Right cardiac atrium (tissue), 5 donors: ENCODE results near the gene RASA3. TPM values are rescaled to one million over a fixed set of nuclear protein-coding genes. Genes with fewer than 3 reads are reported as not detected.
"Not testable (repeated sequence)": the region's sequence is repeated elsewhere in the genome, so short reads cannot be mapped to it uniquely, and the experiment has no call there.

Experiments used
- ATAC-seq, 2 donors: fragments of 200-7000 bp; cut with Tn5 transposase; one replicate each; pipeline versions ENCODE4 v1.8.0 to v1.9.1; 2020; ENCODE audit warnings: moderate library complexity in 2 of 2, mild to moderate bottlenecking in 1 of 2
- DNase-seq, 3 donors: peaks; one replicate each; pipeline ENCODE4 v3.0.0-alpha.2; 2020
- H3K27ac ChIP-seq: one replicate; pipeline ENCODE4 v1.5.1; 2013; ENCODE audit warnings: mild to moderate bottlenecking, low read length, control low read depth, moderate library complexity
- H3K27me3 ChIP-seq: one replicate; pipeline ENCODE4 v1.6.1; 2013; ENCODE audit not compliant: control insufficient read depth, insufficient read depth
- H3K4me1 ChIP-seq: one replicate; pipeline ENCODE4 v1.6.1; 2013; ENCODE audit warnings: low read length; ENCODE audit not compliant: control insufficient read depth, insufficient read depth
- H3K4me3 ChIP-seq: one replicate; pipeline ENCODE4 v1.5.1; 2013; ENCODE audit warnings: low read length, control low read depth
- H3K9me3 ChIP-seq: one replicate; pipeline ENCODE4 v1.6.1; 2013; ENCODE audit warnings: low read length; ENCODE audit not compliant: control insufficient read depth
- WGBS: extraction: QIAGEN DNeasy Blood & Tissue Kit; methylation state at CpG from one replicate; pipeline ENCODE4 v1.1.7; 2013; 5-methylcytosine and 5-hydroxymethylcytosine counted together
- intact Hi-C, 4 donors: fragments of 100-400 bp; cut with DNase I; formaldehyde crosslinking; loops; one replicate each; pipeline versions ENCODE4 v1.11.0 to v1.14.0; 2022 to 2023
- polyA plus RNA-seq: library from polyadenylated mRNA; stranded (reverse); fragments of 200-250 nt; gene quantifications from one replicate; pipeline ENCODE4 v1.2.3, GENCODE V29; 2013
- total RNA-seq, 4 donors: library from RNA; stranded (reverse); fragmentation: NEBNext Ultra II Directional; extraction: Animal tissue kit (Norgen Biotek cat#: 25700); gene quantifications; one replicate each; pipeline ENCODE4 v1.2.1, GENCODE V29; 2021
- donor health status: healthy with polysubstance abuse.
- donor health status: DM: no; HTN: yes; CAD: no.
- donor health status: DM: no; HTN: no; CAD: no.
- donor health status: DM: no; HTN: yes; CAD: no; lungs with severe emphysema.
- donor health status: DM: yes; HTN: yes; CAD: no.

Gene RASA3
- total and polyA plus RNA-seq, 5 donors = 7.4 to 15.5 (median 10.8) TPM

DNA sequence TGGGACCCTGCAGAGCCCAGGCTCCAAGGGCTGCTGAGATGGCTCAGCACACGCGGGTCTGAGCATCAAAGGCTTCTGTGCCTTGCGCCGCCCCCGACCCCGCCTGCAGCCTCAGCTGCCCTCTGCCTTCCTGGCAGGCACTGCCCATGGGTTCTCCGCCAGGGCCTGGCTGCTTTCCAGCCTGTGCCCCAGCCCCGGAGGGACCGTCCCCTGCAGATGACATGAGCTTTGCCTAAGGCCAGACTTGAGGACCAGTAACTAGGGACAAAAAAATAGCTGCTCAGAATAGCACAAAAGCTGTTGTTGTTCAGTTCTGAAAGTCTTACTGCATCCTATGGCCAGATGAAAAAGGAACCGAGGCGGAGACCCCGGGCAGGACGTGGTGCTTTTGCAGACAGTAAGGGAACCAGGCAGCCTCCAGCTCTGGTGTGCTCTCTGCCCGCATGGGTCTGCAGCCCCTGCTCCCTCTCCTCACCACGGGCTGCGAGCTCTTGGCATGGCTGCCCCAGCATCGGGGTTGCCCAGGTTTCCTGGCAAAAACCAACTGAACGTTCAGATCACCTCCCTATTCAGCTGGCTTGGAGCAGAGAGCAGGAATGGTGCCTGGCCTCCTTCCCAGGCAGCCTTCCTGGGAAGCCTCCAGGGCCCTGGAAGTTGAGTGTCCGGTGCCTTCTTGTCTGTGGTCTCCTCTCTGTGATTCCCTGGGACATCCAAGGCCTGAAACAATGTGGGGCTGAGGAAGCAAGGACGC lies 34.1 kb upstream of the RASA3 start:
- ATAC-seq = peak; percentile 76 to 78
- intact Hi-C loops = no loop called here
- DNase-seq = peak; percentile 49 to 85 (median 78)
- 32% methylated on average over 20 of the region's 20 CpGs for WGBS
- no peaks in the 10 kb centered on the region for H3K27me3 ChIP-seq
- no peak overlapping the region for H3K4me3 ChIP-seq
- H3K4me1 ChIP-seq = peaks cover 9% of the 10 kb centered on the region
- no peaks in the 10 kb centered on the region for H3K9me3 ChIP-seq
- peak overlapping the region; percentile 0 for H3K27ac ChIP-seq

DNA sequence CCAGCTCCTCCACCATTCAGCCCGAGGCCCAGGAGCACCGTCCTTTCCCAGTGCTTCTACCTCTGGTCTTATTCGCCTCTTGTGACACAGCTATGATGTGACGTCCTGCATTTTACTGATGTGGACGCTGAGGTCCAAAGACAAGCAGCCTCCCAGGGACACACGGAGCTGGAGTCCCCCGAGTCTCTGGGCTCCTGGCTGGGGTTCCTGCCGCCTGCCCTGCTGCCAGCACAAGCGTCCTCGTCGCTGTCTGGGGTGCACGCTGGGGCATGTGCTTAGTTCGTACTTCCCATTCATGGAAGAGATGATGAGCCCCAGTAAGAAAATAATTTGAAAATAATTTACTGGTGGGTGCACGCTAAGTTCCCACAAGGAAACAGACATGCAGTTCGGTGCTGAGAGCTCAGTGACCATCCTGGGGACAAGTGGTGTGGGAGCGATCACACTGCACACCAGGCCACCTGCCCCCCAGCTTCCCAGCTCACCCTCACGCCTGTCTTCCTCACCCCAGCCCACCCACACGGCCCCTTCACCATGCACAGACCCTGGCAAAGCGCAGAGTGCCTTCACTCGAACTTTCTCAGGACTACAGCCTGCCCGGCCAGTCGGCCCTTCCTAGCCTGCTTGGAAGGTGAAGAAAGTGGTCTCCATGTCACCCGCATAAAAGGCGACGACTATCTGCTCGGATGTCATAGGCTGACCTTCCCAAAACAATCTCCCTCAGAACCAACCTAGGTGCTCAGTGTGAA lies 32.4 kb upstream of the RASA3 start:
- no peak overlapping the region for H3K4me3 ChIP-seq
- H3K27ac ChIP-seq = no peak overlapping the region
- H3K9me3 ChIP-seq = no peaks in the 10 kb centered on the region
- intact Hi-C loops = no loop called here
- peak in 1 of 3 donors; percentile 40 for DNase-seq
- 92% methylated on average over 26 of the region's 26 CpGs for WGBS
- no peak for ATAC-seq
- H3K27me3 ChIP-seq = no peaks in the 10 kb centered on the region
- peaks cover 9% of the 10 kb centered on the region for H3K4me1 ChIP-seq

DNA sequence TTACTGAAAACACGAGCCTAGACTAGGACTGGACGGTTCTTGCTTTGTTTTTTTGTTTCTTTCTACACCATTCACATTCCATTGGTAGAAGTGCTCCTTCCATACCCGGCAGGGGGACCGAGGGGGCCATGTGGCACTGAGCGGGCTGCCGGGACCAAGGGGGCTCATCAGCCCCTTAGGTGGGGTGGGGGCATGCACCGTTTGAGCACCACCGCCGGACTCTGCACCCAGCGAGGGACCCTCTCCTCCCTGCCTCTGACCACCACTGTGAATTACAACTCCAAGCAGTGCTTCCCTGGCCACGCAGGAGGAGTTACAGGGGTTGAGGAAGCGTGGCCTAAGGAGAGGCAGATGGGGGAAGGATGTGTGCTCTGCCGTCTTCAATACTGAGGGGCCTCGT lies 31.6 kb upstream of the RASA3 start:
- WGBS = 92% methylated on average over 14 of the region's 14 CpGs
- peaks cover 9% of the 10 kb centered on the region for H3K4me1 ChIP-seq
- no peak for ATAC-seq
- no peak overlapping the region for H3K27ac ChIP-seq
- no peaks in the 10 kb centered on the region for H3K9me3 ChIP-seq
- intact Hi-C loops = no loop called here
- peak in 1 of 3 donors; percentile 21 for DNase-seq
- no peaks in the 10 kb centered on the region for H3K27me3 ChIP-seq
- H3K4me3 ChIP-seq = no peak overlapping the region

DNA sequence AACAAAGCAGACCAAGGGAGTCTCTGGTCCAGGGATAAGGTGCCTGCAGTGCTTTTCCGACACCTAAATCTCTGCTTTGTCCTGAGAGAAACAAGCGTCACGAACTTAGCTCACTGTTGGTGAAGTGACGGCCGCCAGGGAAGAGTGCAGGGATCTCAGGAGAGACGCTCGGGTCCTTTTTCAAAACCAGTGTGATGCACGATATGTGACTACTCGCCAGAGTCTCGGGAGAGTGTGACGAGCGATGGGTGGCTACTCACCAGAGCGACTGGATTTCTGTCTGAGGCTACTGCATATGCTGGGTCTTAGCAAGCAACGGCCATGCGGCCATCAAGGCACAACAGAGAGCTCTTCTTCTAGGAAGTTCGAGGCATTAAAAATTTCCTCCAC lies 30.1 kb upstream of the RASA3 start:
- Histone ChIP-seq H3K4me3 (no peak overlapping the region), H3K27me3 (no peaks in the 10 kb centered on the region), H3K9me3 (no peaks in the 10 kb centered on the region), H3K27ac (no peak overlapping the region), H3K4me1 (peaks cover 9% of the 10 kb centered on the region)
- DNase-seq (no peak), ATAC-seq (no peak)
- WGBS = 88% methylated on average over 16 of the region's 16 CpGs
- intact Hi-C loops = no loop called here

DNA sequence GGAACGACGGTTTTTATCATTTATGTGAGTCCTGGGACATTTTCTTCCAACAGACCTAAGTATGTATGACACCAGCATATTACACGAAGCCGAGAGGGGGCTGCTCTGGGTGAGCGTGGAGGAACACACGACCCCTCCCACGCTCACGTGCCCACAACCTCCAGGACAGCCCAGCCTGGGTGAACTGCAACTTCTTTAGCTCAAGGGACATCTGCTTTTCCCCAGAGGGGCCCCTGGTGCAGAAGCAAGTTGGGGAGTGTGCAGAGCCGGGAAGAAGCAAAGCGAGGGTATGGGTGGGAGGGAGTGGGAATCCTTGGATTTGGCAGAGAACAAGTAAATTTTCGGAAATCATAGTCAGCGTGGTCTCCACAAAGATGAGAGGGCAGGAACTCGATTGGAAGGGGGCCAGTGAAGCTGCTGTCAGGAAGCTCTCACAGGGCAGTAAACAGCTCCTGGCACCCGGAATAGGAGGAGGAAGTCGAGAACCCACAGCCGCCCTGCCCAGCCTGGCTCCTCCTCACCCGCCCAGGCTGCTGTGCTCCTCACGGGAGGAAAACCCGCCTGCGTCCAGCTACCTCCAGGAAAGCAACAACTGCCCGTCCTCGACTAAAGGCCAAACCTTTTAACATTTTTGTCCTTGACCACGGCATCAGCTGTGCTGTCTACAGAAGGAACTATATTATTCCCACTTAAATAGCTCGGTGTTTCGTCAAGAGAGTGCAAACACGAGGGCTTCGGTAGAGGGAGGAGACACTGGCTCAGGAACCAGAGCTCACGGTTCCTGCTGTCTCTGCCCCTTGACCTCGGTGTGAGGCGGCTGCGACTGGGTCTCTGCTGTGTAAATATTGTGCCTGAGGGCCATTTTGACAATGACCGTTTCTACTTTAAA lies 29.5 kb upstream of the RASA3 start:
- ATAC-seq (peak; percentile 74 to 76), DNase-seq (peak; percentile 56 to 84 (median 73))
- Histone ChIP-seq H3K4me1 (peaks cover 7% of the 10 kb centered on the region), H3K4me3 (no peak overlapping the region), H3K9me3 (no peaks in the 10 kb centered on the region), H3K27me3 (no peaks in the 10 kb centered on the region), H3K27ac (no peak overlapping the region)
- 24% methylated on average over 32 of the region's 32 CpGs for WGBS
- intact Hi-C loops = no loop called here

DNA sequence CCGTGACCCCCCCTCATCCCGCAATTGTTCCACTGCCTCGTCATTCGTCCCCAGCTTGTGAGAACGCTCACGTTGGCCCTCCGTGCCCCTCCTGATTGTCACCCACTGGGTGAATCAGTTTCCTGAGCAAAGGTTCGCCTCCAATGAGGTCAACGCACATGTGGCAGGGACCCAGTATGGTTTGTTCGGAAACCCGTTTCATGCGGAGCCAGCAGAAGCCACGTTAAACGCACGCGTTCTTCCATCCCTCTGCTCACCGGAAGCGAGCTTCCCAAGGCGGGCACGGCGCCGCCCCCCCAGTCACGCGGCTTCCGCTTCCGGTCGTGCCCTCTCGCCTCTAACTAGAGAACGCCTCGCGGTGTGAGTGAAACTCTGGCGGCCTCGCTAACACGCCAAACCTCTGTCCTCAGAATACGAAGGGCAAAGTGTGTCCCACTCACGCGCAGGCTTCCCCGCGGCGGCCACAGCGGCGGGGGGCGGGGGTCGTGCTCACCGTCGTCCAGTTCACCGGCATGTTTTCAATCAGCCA lies 28.7 kb upstream of the RASA3 start:
- H3K4me1 ChIP-seq = peaks cover 4% of the 10 kb centered on the region
- no peaks in the 10 kb centered on the region for H3K9me3 ChIP-seq
- H3K27me3 ChIP-seq = no peaks in the 10 kb centered on the region
- H3K4me3 ChIP-seq = no peak overlapping the region
- no peak overlapping the region for H3K27ac ChIP-seq
- intact Hi-C loops = no loop called here
- WGBS = 93% methylated on average over 47 of the region's 47 CpGs
- ATAC-seq = no peak
- DNase-seq = no peak

DNA sequence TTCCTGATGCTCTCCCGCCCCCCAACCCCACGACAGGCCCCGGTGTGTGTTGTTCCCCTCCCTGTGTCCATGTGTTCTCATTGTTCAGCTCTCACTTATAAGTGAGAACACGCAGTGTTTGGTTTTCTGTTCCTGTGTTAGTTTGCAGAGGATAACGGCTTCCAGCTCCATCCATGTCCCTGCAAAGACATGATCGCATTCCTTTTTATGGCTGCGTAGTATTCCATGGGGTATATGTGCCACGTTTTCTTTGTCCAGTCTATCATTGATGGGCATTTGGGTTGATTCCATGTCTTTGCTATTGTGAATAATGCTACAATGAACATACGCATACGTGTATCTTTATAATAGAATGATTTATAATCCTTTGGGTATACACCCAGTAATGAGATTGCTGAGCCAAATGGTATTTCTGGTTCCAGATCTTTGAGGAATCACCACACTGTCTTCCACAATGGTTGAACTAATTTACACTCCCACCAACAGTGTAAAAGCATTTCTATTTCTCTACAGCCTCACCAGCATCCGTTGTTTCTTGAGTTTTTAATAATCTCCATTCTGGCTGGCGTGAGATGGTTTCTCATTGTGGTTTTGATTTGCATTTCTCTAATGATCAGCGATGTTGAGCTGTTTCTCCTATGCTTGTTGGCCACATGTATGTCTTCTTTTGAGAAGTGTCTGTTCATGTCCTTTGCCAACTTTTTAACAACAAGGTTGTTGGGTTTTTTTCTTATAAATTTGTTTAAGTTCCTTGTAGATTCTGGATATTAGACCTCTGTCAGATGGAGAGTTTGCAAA lies 26.6 kb upstream of the RASA3 start:
- H3K27ac ChIP-seq, DNase-seq, H3K4me3 ChIP-seq, intact Hi-C loops, H3K4me1 ChIP-seq, H3K27me3 ChIP-seq, ATAC-seq, H3K9me3 ChIP-seq: not testable (repeated sequence)
- WGBS = 93% methylated on average over 13 of the region's 13 CpGs

DNA sequence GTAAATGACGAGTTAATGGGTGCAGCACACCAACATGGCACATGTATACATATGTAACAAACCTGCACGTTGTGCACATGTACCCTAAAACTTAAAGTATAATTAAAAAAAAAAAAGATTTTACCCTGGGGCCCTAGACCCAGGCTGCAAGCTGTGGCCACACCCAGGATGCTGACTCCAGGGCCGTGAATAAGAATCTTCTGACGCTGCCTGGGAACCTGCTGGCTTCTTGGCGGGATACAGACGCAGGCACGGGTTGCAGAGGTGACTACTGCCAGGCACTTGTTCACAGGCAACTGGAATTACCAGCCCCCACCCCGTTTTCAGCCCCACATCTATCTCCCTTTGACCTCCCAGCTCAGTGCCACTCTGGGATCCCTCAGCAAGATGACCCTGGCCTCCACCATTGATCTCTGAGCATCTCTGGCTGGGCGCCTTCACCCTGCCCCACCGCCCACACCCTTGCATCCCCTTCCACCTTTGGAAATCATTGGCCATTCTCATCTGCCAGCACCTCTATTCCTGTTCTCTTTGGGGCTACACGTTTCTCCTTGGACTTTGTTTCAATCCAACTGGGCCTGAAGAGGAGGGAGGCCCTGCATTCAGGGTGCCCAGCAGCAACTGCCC lies 25.6 kb upstream of the RASA3 start:
- Histone ChIP-seq H3K9me3 (no peaks in the 10 kb centered on the region), H3K4me3 (no peak overlapping the region), H3K4me1 (peaks cover 4% of the 10 kb centered on the region), H3K27ac (no peak overlapping the region), H3K27me3 (no peaks in the 10 kb centered on the region)
- no peak for ATAC-seq
- WGBS = 74% methylated on average over 11 of the region's 11 CpGs
- no peak for DNase-seq
- intact Hi-C loops = no loop called here

DNA sequence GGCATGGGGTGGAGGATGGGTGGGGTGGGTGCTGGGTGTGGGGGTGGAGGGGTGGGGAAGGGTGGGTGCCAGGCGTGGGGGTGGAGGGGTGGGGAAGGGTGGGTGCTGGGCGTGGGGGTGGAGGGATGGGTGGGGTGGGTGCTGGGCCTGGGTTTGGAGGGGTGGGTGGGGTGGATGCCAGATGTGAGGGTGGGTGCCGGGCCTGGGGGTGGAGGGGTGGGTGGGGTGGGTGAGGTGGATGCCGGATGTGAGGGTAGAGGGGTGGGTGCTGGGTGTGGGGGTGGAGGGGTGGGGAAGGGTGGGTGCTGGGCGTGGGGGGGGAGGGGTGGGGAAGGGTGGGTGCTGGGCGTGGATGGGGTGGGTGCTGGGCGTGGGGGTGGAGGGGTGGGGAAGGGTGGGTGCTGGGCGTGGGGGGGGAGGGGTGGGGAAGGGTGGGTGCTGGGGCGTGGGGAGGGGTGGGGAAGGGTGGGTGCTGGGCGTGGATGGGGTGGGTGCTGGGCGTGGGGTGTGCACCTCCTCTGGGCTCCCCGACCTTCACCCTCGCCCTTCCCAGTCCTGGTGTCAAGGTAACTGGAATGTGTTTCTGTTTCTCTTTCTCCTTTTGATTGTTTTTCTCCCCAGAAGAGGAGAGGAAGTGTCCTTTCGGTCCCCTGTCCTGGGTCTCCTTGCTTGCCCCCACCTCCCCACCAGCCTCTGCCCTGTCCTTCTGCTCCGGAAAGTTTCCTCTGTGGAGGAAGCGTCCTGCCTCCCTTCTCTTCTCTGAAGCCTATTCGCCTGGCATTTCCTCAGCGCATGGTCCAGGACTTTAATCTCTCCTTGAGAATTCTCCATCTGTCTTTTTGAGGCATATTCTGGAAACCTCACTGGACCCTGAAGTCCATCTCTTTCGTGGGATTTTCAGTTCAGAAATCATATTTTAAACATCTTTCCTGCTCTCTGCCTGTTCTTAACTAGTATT lies 23.8 kb upstream of the RASA3 start:
- DNase-seq (no peak), ATAC-seq (no peak)
- Histone ChIP-seq H3K27ac (no peak overlapping the region), H3K4me1 (no peaks in the 10 kb centered on the region), H3K9me3 (no peaks in the 10 kb centered on the region), H3K27me3 (no peaks in the 10 kb centered on the region), H3K4me3 (no peak overlapping the region)
- intact Hi-C loops = no loop called here
- 64% methylated on average over 19 of the region's 19 CpGs for WGBS
